GM12874 (cell line): ENCODE measurements around the gene PARP8.
A peak's percentile ranks its signal among the peaks of the same experiment; 100 is the strongest.

Experiments used
- CTCF ChIP-seq: IDR thresholded peaks from 2 replicates; pipeline ENCODE4 v1.5.1; 2011; ENCODE audit warnings: low read depth, mild to moderate bottlenecking, control low read depth, low read length, moderate library complexity; ENCODE audit not compliant: insufficient read depth

The PARP8 gene

GRCh38 chr5:50655810-50656205 is 10.6 kb upstream of the PARP8 start:
- no peak for TF ChIP-seq CTCF

GRCh38 chr5:50657044-50657443 is 9.4 kb upstream of the PARP8 start:
- no peak for TF ChIP-seq CTCF

- TF ChIP-seq CTCF, result no peak
Observed at GRCh38 chr5:50658246-50658645, 8.2 kb upstream of the PARP8 start.

DNA sequence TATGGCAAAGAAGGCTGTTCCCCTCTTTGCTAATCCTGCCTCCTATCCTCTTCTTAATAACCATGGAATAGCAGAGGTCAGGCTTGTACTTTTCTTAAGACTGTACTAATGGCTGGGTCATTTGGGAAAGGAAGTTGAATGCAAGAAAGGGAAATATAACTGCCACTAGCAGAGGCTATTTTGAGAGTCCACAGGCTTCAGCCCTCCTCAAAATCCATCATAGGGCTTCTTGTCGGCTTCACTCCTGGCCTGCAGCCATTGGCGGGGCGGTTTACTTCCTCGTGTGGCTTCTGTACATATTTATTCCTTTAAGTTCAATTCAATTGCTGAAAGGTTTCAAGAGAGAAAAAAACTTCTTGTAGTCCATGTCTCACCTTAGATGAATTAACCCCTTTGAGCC is 2.8 kb upstream of the PARP8 start:
- TF ChIP-seq CTCF, result no peak

GRCh38 chr5:50665091-50665490 is 1.3 kb upstream of the PARP8 start:
- TF ChIP-seq CTCF, result no peak

- no peak for TF ChIP-seq CTCF
Observed at GRCh38 chr5:50667023-50667652, 701 bp downstream of the PARP8 start.

DNA sequence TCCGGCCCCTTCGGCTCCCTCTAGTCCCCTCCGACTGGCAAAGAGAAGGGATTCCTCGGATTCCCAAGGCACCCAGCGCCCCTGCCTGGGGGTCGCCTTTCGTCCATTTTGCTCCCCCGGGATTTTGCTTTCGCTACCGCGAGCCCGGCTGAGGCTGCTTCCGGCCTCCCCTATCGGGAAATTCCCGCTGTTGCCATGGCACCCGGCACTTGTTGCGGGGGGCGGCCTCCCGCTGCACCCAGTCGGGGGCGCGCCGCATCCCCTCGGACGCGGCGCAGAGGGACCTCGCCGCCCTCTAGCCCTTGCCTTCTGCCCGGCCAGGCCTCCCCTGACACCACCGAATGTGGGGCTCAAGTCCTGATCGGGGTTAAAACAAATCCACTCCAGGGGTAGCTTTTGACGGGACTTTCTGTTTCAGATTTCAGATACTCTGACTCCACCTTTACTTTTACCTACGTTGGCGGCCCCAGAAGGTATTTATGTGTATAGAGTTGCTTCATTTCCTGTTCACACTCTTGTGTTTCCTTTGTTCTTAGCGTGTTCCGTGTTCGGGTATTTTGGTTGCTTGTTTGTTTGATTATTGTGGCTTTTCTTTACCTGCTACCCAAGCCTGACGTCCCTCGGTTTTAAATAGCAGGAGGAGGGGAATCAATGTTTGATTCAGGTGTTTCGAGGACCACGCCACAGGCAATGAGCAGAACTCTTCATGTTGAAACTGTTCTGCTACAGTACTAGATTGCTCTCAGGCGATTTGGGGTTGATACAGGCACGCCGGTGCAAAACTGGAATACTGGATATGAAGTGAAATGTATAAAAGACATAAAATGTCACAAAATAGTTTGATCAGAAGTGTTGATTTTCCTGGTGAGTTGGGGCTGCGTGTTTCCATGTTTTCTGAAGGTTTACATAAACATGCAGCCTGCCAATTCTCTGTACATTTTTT is 1.5 kb downstream of the PARP8 start:
- 0 out of 2 replicates have a peak, but pooled peaks have one; percentile 4 for TF ChIP-seq CTCF
